Endothelial cell of umbilical vein (primary cell): Measurements from ENCODE around the gene ZNF423. TPM values are rescaled to one million over a fixed set of nuclear protein-coding genes. Genes with fewer than 3 reads are reported as not detected.

ENCODE experiments used
- BruUV-seq: library from RNA; stranded (reverse); fragments of 400-500 nt; replicated peaks from 2 replicates; lab custom pipeline; 2021; lab: Mats Ljungman, UMichigan
- CTCF ChIA-PET: fragments of 300-600, 350-600 bp; sonication (Branson Sonifier 250); formaldehyde crosslinking; loops from one replicate; lab custom pipeline; 2021; ENCODE audit warnings: antibody characterized with exemption, inconsistent platforms; lab: Charles Lee
- POLR2A ChIA-PET: fragments of 300-600, 350-600 bp; sonication (Branson Sonifier 250); formaldehyde crosslinking; loops from one replicate; lab custom pipeline; 2021; ENCODE audit warnings: antibody characterized with exemption, inconsistent platforms; lab: Charles Lee
- DNase-seq: peaks from one replicate; pipeline ENCODE4 v3.0.0-alpha.2; 2011; ENCODE audit warnings: low read depth, low spot score
- FAIRE-seq: peaks from 2 replicates; lab custom pipeline; 2011; peaks lifted over from hg19 to GRCh38; lab: Jason Lieb, UNC
- H2AFZ ChIP-seq: 2 replicates; pipeline ENCODE4 v1.6.0; 2012; ENCODE audit warnings: low read depth, low read length, control low read depth, inconsistent platforms
- H3K27ac ChIP-seq: 2 replicates; pipeline ENCODE4 v1.5.1; 2011; ENCODE audit warnings: low read depth, mild to moderate bottlenecking, control low read depth, low read length, moderate library complexity; ENCODE audit not compliant: insufficient read depth
- H3K27me3 ChIP-seq, 2 experiments: 2 replicates each; pipeline versions ENCODE4 v1.6.0 to v1.6.1; 2011; ENCODE audit warnings: low read length in 2 of 2, mixed read lengths in 1 of 2; ENCODE audit not compliant: control insufficient read depth in 2 of 2, insufficient read depth in 2 of 2
- H3K36me3 ChIP-seq, 2 experiments: 2 replicates in 1 of 2; 3 replicates in 1 of 2; pipeline ENCODE4 v1.5.1; 2011; ENCODE audit warnings: low read length in 2 of 2, mild to moderate bottlenecking in 1 of 2, moderate library complexity in 1 of 2; ENCODE audit not compliant: control insufficient read depth in 2 of 2, insufficient read depth in 2 of 2; ENCODE audit errors: extremely low read depth in 1 of 2
- H3K4me1 ChIP-seq: 3 replicates; pipeline ENCODE4 v1.5.1; 2011; ENCODE audit warnings: mild to moderate bottlenecking, low read length; ENCODE audit not compliant: control insufficient read depth, insufficient read depth; ENCODE audit errors: extremely low read depth
- H3K4me2 ChIP-seq: 2 replicates; pipeline ENCODE4 v1.6.1; 2011; ENCODE audit warnings: low read length, control low read depth, mixed read lengths; ENCODE audit not compliant: insufficient read depth
- H3K4me3 ChIP-seq, 3 experiments: fragments of 200-600 bp in 1 of 3; sonication (generic), shearing (Covaris generic) in 1 of 3; replicated peaks in 1 of 3; 2 replicates each; pipeline ENCODE4 v1.5.1; 2011 to 2016; ENCODE audit warnings: control low read depth in 3 of 3, low read length in 3 of 3, mild to moderate bottlenecking in 2 of 3, inconsistent platforms in 1 of 3, low read depth in 1 of 3, moderate library complexity in 1 of 3; ENCODE audit not compliant: insufficient read depth in 1 of 3
- H3K79me2 ChIP-seq: 2 replicates; pipeline ENCODE4 v1.6.0; 2012; ENCODE audit warnings: low read length, inconsistent platforms; ENCODE audit not compliant: control insufficient read depth, insufficient read depth
- H3K9ac ChIP-seq: replicated peaks from 2 replicates; pipeline ENCODE3; 2011; ENCODE audit warnings: low read length, control low read depth; ENCODE audit not compliant: insufficient read depth; ENCODE audit errors: extremely low read depth
- H3K9me1 ChIP-seq: replicated peaks from 3 replicates; pipeline ENCODE4 v1.6.0; 2011; ENCODE audit warnings: mild to moderate bottlenecking, low read length; ENCODE audit not compliant: control insufficient read depth, insufficient read depth; ENCODE audit errors: extremely low read depth
- H3K9me3 ChIP-seq: replicated peaks from 2 replicates; pipeline ENCODE4 v1.5.1; 2012; ENCODE audit warnings: low read length, inconsistent platforms; ENCODE audit not compliant: control insufficient read depth, insufficient read depth
- H4K20me1 ChIP-seq: replicated peaks from 2 replicates; pipeline ENCODE3; 2011; ENCODE audit warnings: mild to moderate bottlenecking, low read length; ENCODE audit not compliant: control insufficient read depth, insufficient read depth; ENCODE audit errors: extremely low read depth
- EZH2 ChIP-seq: IDR thresholded peaks from 2 replicates; pipeline ENCODE4 v1.6.1; 2012; ENCODE audit warnings: borderline replicate concordance, low read depth, mild to moderate bottlenecking, moderate library complexity, low read length, inconsistent platforms; ENCODE audit not compliant: severe bottlenecking
- FOS ChIP-seq: IDR thresholded peaks from 2 replicates; pipeline ENCODE4 v1.6.1; 2011; ENCODE audit warnings: mild to moderate bottlenecking, low read length, moderate library complexity, borderline replicate concordance; ENCODE audit not compliant: insufficient read depth
- GATA2 ChIP-seq: IDR thresholded peaks from 2 replicates; pipeline ENCODE4 v1.7.0; 2011; ENCODE audit warnings: low read depth, mild to moderate bottlenecking, moderate library complexity, mixed read lengths, low read length; ENCODE audit not compliant: insufficient read length, insufficient read depth
- JUN ChIP-seq: IDR thresholded peaks from 2 replicates; pipeline ENCODE4 v1.6.1; 2011; ENCODE audit warnings: borderline replicate concordance, low read depth; ENCODE audit not compliant: insufficient read length, insufficient read depth
- MYC ChIP-seq: IDR thresholded peaks from one replicate; pipeline ENCODE4 v1.6.1; 2011; ENCODE audit warnings: mild to moderate bottlenecking, low read depth, low read length
- POLR2A ChIP-seq: IDR thresholded peaks from 2 replicates; pipeline ENCODE4 v1.6.1; 2012; ENCODE audit warnings: low read depth, mild to moderate bottlenecking, control low read depth, low read length
- POLR2AphosphoS5 ChIP-seq: IDR thresholded peaks from 2 replicates; pipeline ENCODE4 v1.6.1; 2012; ENCODE audit warnings: low read depth, mild to moderate bottlenecking, control low read depth, low read length, moderate library complexity; ENCODE audit not compliant: insufficient read depth
- dilution Hi-C: fragments of 300-500 bp; cut with MboI; formaldehyde crosslinking; loops from one replicate; pipeline ENCODE4 v1.15.0; 2019; ENCODE audit warnings: low sequenced_read_pairs; ENCODE audit not compliant: extremely low pct_ligation_motif_present
- intact Hi-C: fragments of 100-400 bp; cut with micrococcal nuclease; formaldehyde crosslinking; loops from one replicate; pipeline ENCODE4 v1.10.0; 2022
- polyA plus RNA-seq, 4 experiments: library from polyadenylated mRNA; depleted of rRNA in 3 of 4; stranded (reverse) in 3 of 4; unstranded in 1 of 4; fragments of >200 nt; gene quantifications; 2 replicates each; pipeline versions ENCODE4 v1.2.1 to v1.2.3, GENCODE V29; 2011 to 2012; ENCODE audit warnings: missing spikeins in 1 of 4
- total RNA-seq: library from RNA; stranded (reverse); gene quantifications from 2 replicates; pipeline ENCODE4 v1.2.3, GENCODE V29; 2021
- TF ChIP-seq, protein P1 (sequence below): IDR thresholded peaks from 2 replicates; pipeline ENCODE4 v1.6.1; 2011; ENCODE audit not compliant: insufficient read depth, insufficient read length
- TF ChIP-seq, protein P2 (sequence below), 2 donors: IDR thresholded peaks; 1 replicate in 1 of 2; 2 replicates in 1 of 2; pipeline ENCODE4 v1.5.1; 2011; ENCODE audit warnings: low read length in 2 of 2, mild to moderate bottlenecking in 2 of 2, moderate library complexity in 2 of 2, control low read depth in 1 of 2, inconsistent platforms in 1 of 2, low read depth in 1 of 2; ENCODE audit not compliant: insufficient read depth in 1 of 2; ENCODE audit errors: extremely low read depth in 1 of 2

The ZNF423 gene
- total and polyA plus RNA-seq, 2 donors (not counting 3 experiments of a cell fraction or from before 2014, with no cell fraction given): 2.2 to 8.1 TPM

DNA sequence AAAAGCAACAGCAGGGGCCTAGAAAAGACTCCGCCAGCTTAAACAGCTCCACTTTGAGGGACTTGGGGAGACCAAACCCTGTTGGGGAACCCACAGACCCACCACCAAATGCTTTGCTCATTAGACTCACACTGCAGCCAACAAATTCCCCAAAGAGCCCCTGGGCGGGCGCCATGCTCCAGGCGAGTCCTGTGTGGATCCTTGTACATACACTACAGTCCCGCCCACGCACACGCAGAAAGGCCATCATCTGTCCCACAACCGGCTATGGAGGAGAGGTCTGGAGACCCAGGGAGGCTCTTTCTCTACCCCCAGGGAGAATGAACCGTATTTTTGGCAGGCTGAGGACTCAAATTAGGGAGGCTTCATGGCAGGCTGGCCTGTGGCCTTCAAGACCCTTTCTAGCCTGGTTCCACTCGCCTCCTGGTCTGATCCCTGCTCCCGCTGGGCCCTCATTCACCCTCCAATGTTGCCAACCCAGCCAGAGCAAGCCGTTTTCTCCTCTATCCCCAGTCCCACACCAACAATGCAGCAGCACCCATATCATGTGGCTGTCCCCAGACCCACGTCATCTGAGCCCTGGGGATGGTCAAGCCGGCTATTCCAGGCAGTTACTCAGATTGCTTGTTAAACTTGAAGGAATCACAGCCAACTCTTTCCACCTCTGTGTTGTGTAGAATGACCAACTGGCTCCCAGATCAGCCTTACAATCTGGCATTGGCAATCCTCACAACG is 27.2 kb downstream of the ZNF423 start:
- ChIA-PET POLR2A (no interaction called here), CTCF (interaction anchor here (1.2 kb wide), 1 partner anchor 35 kb away, joined by 3 read pairs; no protein-coding TSS in a partner anchor)
- no peaks in the 10 kb centered on the region for H4K20me1 ChIP-seq
- no peak overlapping the region for H3K4me2 ChIP-seq
- H3K36me3 ChIP-seq: no peaks in the 10 kb centered on the region
- H3K9ac ChIP-seq: no peak overlapping the region
- no peak overlapping the region for H2AFZ ChIP-seq
- peaks cover 42% of the 10 kb centered on the region for H3K4me1 ChIP-seq
- intact Hi-C loops: no loop called here
- dilution Hi-C loops: no loop called here
- DNase-seq (no peak), FAIRE-seq (no peak)
- no peak overlapping the region for H3K27ac ChIP-seq
- H3K27me3 ChIP-seq: no peaks in the 10 kb centered on the region
- TF ChIP-seq, protein P1, sequence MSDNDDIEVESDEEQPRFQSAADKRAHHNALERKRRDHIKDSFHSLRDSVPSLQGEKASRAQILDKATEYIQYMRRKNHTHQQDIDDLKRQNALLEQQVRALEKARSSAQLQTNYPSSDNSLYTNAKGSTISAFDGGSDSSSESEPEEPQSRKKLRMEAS: no peak
- no peak for TF ChIP-seq POLR2A
- no peak for TF ChIP-seq POLR2AphosphoS5
- TF ChIP-seq, protein P2, sequence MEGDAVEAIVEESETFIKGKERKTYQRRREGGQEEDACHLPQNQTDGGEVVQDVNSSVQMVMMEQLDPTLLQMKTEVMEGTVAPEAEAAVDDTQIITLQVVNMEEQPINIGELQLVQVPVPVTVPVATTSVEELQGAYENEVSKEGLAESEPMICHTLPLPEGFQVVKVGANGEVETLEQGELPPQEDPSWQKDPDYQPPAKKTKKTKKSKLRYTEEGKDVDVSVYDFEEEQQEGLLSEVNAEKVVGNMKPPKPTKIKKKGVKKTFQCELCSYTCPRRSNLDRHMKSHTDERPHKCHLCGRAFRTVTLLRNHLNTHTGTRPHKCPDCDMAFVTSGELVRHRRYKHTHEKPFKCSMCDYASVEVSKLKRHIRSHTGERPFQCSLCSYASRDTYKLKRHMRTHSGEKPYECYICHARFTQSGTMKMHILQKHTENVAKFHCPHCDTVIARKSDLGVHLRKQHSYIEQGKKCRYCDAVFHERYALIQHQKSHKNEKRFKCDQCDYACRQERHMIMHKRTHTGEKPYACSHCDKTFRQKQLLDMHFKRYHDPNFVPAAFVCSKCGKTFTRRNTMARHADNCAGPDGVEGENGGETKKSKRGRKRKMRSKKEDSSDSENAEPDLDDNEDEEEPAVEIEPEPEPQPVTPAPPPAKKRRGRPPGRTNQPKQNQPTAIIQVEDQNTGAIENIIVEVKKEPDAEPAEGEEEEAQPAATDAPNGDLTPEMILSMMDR (IDR thresholded peaks at IDR 0.05; ENCODE audit: extremely low read depth in 1 of 2, insufficient read depth in 1 of 2, low read depth in 1 of 2, low read length in 2 of 2): no peak
- TF ChIP-seq MYC: no peak
- no peak for TF ChIP-seq FOS
- no peak for TF ChIP-seq EZH2
- no peak for TF ChIP-seq GATA2
- no peak for TF ChIP-seq JUN
- BruUV-seq: no TSS peak
- no peaks in the 10 kb centered on the region for H3K9me1 ChIP-seq
- no peaks in the 10 kb centered on the region for H3K9me3 ChIP-seq
- H3K4me3 ChIP-seq: no peak overlapping the region
- H3K79me2 ChIP-seq: no peaks in the 10 kb centered on the region
